ENCODE results near the gene SPRY2.

- no peak for TF ChIP-seq ZNF423 (tag by site-specific recombination; IDR thresholded peaks at IDR 0.05)
- TF ChIP-seq ZFP69B (tag by site-specific recombination; IDR thresholded peaks at IDR 0.05) = no peak
- TF ChIP-seq CTCF (tag by site-specific recombination; IDR thresholded peaks at IDR 0.05) = no peak
- no peak for TF ChIP-seq PRDM2 (tag by site-specific recombination; IDR thresholded peaks at IDR 0.05; ENCODE audit: borderline replicate concordance)
- TF ChIP-seq ZBTB17 (tag by site-specific recombination; IDR thresholded peaks at IDR 0.05) = no peak
- no peak for TF ChIP-seq PBX3 (CRISPR knock-in tag; IDR thresholded peaks at IDR 0.05)
- TF ChIP-seq ZNF639 (tag by site-specific recombination; IDR thresholded peaks at IDR 0.05) = no peak
- TF ChIP-seq ZFP41 (tag by site-specific recombination; IDR thresholded peaks at IDR 0.05; ENCODE audit: borderline replicate concordance) = no peak
These were observed 28.0 kb downstream of the SPRY2 start for GRCh38 chr13:80312967-80313366.
